NB4 (cell line): ENCODE results near the gene SH3PXD2A.

Experiments
- CTCF ChIP-seq: IDR thresholded peaks from one replicate; pipeline ENCODE4 v1.5.1; 2012; ENCODE audit warnings: low read depth, low read length
- POLR2A ChIP-seq: IDR thresholded peaks from 2 replicates; pipeline ENCODE4 v1.6.1; 2011; ENCODE audit warnings: mild to moderate bottlenecking; ENCODE audit not compliant: insufficient read length; ENCODE audit errors: extremely low read depth

DNA sequence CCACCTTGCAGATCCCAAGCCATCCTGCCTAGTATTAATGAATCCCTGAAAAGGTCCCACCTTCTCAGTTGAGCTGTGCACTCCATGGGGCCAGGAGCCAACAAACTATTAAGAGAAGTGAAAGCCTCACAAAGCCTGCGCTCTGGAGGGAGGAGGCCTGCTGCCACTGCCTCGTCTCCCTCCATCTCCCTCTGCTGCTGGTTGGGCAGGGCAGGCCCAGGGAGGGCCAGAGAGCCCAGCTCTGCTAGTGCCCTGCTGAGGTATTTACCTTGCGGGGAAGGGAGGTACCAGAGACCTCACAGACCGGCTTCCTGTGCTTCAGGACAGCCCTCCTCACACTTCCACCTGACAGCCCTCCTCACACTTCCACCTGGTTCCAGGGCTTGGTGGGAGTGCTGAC is 171.5 kb downstream of the SH3PXD2A start:
- TF ChIP-seq POLR2A = no peak
- TF ChIP-seq CTCF = no peak
